AG10803 (cell line): Measurements from ENCODE around the gene TNS4.

Experiments used
- DNase-seq: peaks from one replicate; pipeline ENCODE4 v3.0.0; 2010; ENCODE audit warnings: low read depth
- H3K4me3 ChIP-seq: 2 replicates; pipeline ENCODE4 v1.5.1; 2011; ENCODE audit warnings: mild to moderate bottlenecking, low read length, control low read depth
- CTCF ChIP-seq: conservative IDR thresholded peaks from 2 replicates; pipeline ENCODE4 v1.5.1; 2011; ENCODE audit warnings: mild to moderate bottlenecking, low read length, control low read depth, inconsistent platforms

Gene TNS4

GRCh38 chr17:40515011-40515410, 13.6 kb upstream of the TNS4 start:
- no peak for DNase-seq
- H3K4me3 ChIP-seq: no peak overlapping the region
- TF ChIP-seq CTCF: no peak

- no peak for DNase-seq
- TF ChIP-seq CTCF: no peak
Observed at GRCh38 chr17:40514013-40514875, 12.8 kb upstream of the TNS4 start.

GRCh38 chr17:40511667-40512220, 10.3 kb upstream of the TNS4 start:
- DNase-seq: no peak
- no peak for TF ChIP-seq CTCF
- H3K4me3 ChIP-seq: no peak overlapping the region

More at GRCh38 chr17:40514013-40514875, 12.8 kb upstream of the TNS4 start:
- no peak overlapping the region for H3K4me3 ChIP-seq

- no peak for DNase-seq
Observed at GRCh38 chr17:40511136-40511535, 9.7 kb upstream of the TNS4 start.

GRCh38 chr17:40510328-40510648, 8.9 kb upstream of the TNS4 start:
- DNase-seq: no peak
- H3K4me3 ChIP-seq: no peak overlapping the region
- no peak for TF ChIP-seq CTCF

More at GRCh38 chr17:40511136-40511535, 9.7 kb upstream of the TNS4 start:
- TF ChIP-seq CTCF: no peak
- no peak overlapping the region for H3K4me3 ChIP-seq

GRCh38 chr17:40509626-40510327, 8.4 kb upstream of the TNS4 start:
- H3K4me3 ChIP-seq: no peak overlapping the region
- no peak for DNase-seq
- no peak for TF ChIP-seq CTCF

GRCh38 chr17:40506786-40507185, 5.4 kb upstream of the TNS4 start:
- no peak overlapping the region for H3K4me3 ChIP-seq
- TF ChIP-seq CTCF: no peak
- DNase-seq: no peak
